Measurements from ENCODE around the gene IGSF21.

DNA sequence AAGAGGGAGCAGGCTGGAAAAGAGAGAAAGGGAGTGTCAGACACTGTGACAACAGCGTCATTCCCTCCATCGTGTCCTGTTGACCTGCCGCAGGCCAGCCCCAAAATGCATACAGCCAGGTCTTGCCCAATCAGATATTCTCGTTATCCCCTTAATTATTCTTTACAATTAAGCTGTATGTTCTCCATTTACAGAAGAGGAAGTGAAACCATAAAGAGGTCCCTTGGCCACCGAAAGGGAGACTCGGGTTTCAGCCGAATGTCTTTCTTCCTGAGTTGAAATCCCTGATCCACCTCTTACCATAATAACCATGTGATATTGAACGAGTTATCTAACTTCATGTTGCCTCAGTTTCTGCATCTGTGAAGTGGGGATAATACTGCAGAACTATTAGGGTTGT lies 70.5 kb downstream of the IGSF21 start:
- TF ChIP-seq, protein P1, sequence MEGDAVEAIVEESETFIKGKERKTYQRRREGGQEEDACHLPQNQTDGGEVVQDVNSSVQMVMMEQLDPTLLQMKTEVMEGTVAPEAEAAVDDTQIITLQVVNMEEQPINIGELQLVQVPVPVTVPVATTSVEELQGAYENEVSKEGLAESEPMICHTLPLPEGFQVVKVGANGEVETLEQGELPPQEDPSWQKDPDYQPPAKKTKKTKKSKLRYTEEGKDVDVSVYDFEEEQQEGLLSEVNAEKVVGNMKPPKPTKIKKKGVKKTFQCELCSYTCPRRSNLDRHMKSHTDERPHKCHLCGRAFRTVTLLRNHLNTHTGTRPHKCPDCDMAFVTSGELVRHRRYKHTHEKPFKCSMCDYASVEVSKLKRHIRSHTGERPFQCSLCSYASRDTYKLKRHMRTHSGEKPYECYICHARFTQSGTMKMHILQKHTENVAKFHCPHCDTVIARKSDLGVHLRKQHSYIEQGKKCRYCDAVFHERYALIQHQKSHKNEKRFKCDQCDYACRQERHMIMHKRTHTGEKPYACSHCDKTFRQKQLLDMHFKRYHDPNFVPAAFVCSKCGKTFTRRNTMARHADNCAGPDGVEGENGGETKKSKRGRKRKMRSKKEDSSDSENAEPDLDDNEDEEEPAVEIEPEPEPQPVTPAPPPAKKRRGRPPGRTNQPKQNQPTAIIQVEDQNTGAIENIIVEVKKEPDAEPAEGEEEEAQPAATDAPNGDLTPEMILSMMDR (IDR thresholded peaks at IDR 0.05) = no peak
- TF ChIP-seq POLR2AphosphoS5 (IDR thresholded peaks at IDR 0.05; ENCODE audit: low read depth, low read length) (no peak), RFX5 (IDR thresholded peaks at IDR 0.05; ENCODE audit: low read length) (no peak), REST (IDR thresholded peaks at IDR 0.05; ENCODE audit: low read depth, low read length) (no peak), MAX (IDR thresholded peaks at IDR 0.05; ENCODE audit: low read depth) (no peak), EP300 (IDR thresholded peaks at IDR 0.05; ENCODE audit: borderline replicate concordance in 1 of 2, low read depth in 1 of 2, low read length in 1 of 2) (no peak), NFIC (IDR thresholded peaks at IDR 0.05; ENCODE audit: borderline replicate concordance) (no peak), GATA2 (CRISPR knock-in tag; IDR thresholded peaks at IDR 0.05) (no peak), FOXM1 (IDR thresholded peaks at IDR 0.05; ENCODE audit: low read depth) (no peak), GABPA (IDR thresholded peaks at IDR 0.05; ENCODE audit: low read depth) (no peak), FOXJ3 (CRISPR knock-in tag; IDR thresholded peaks at IDR 0.05) (no peak)
- TF ChIP-seq, protein P2, sequence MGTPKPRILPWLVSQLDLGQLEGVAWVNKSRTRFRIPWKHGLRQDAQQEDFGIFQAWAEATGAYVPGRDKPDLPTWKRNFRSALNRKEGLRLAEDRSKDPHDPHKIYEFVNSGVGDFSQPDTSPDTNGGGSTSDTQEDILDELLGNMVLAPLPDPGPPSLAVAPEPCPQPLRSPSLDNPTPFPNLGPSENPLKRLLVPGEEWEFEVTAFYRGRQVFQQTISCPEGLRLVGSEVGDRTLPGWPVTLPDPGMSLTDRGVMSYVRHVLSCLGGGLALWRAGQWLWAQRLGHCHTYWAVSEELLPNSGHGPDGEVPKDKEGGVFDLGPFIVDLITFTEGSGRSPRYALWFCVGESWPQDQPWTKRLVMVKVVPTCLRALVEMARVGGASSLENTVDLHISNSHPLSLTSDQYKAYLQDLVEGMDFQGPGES (IDR thresholded peaks at IDR 0.05; ENCODE audit: low read depth, low read length) = no peak
